Stimulated activated CD4-positive, alpha-beta T cell treated with anti-CD3 and anti-CD28 coated beads, Interleukin-2, amount 100 ng/mL, for 4 hours (primary cell): ENCODE data around the gene REST.
"Not testable (repeated sequence)": the region's sequence is repeated elsewhere in the genome, so short reads cannot be mapped to it uniquely, and the experiment has no call there.

Experiments
- DNase-seq: peaks from one replicate; pipeline ENCODE4 v3.0.0-alpha.2; 2020; ENCODE audit warnings: low read depth

Gene REST

GRCh38 chr4:56907489-56908205 is at the start of gene REST:
Gene REST (plus strand): TSS chr4:56907900. CDS start chr4:56910639, 2,739 bp downstream.
- DNase-seq = peak; percentile 74

GRCh38 chr4:56859841-56860240 is 47.9 kb upstream of the REST start:
- no peak for DNase-seq

- no peak for DNase-seq
These were observed 46.9 kb upstream of the REST start for GRCh38 chr4:56860781-56861180.

- DNase-seq = no peak
These were observed 46.3 kb upstream of the REST start for GRCh38 chr4:56861360-56861759.

- DNase-seq = no peak
These were observed 44.1 kb upstream of the REST start for GRCh38 chr4:56863441-56864139.

GRCh38 chr4:56870946-56871345 is 36.8 kb upstream of the REST start:
- DNase-seq = no peak

GRCh38 chr4:56871371-56871866 is 36.3 kb upstream of the REST start:
- no peak for DNase-seq

- DNase-seq = no peak
These were observed 33.5 kb upstream of the REST start for GRCh38 chr4:56874166-56874565.

- DNase-seq = no peak
These were observed 32.8 kb upstream of the REST start for GRCh38 chr4:56874923-56875322.

GRCh38 chr4:56876264-56876663 is 31.4 kb upstream of the REST start:
- DNase-seq = no peak

GRCh38 chr4:56879996-56880395 is 27.7 kb upstream of the REST start:
- no peak for DNase-seq

- DNase-seq = no peak
These were observed 27.1 kb upstream of the REST start for GRCh38 chr4:56880572-56880971.

- DNase-seq = not testable (repeated sequence)
These were observed 23.2 kb upstream of the REST start for GRCh38 chr4:56884511-56884910.

- no peak for DNase-seq
These were observed 15.0 kb upstream of the REST start for GRCh38 chr4:56892691-56893090.

- not testable (repeated sequence) for DNase-seq
These were observed 9.9 kb upstream of the REST start for GRCh38 chr4:56897842-56898241.

- not testable (repeated sequence) for DNase-seq
These were observed 7.5 kb upstream of the REST start for GRCh38 chr4:56900186-56900585.

- no peak for DNase-seq
These were observed 5.0 kb upstream of the REST start for GRCh38 chr4:56902703-56903102.

- DNase-seq = no peak
These were observed 1.9 kb upstream of the REST start for GRCh38 chr4:56905796-56906195.

GRCh38 chr4:56906489-56907393 is 959 bp upstream of the REST start:
- no peak for DNase-seq

GRCh38 chr4:56908206-56909085 is 746 bp downstream of the REST start:
- DNase-seq = peak; percentile 61
